Measurements from ENCODE around the gene SGPL1. TPM values are rescaled to one million over a fixed set of nuclear protein-coding genes. Genes with fewer than 3 reads are reported as not detected.

SGPL1 gene
- total RNA-seq, 1 experiment from 2014 or later = 52.6 TPM

- H3K79me1 ChIP-seq (ENCODE audit: insufficient read depth, low read depth, low read length, poor library complexity, severe bottlenecking) = no peaks in the 10 kb centered on the region
- no peak overlapping the region for H2AFZ ChIP-seq (ENCODE audit: low read length)
- H4K20me1 ChIP-seq (ENCODE audit: control insufficient read depth, insufficient read depth, insufficient read length) = no peaks in the 10 kb centered on the region
- no peak overlapping the region for H4K5ac ChIP-seq (ENCODE audit: insufficient read length, low read depth, low read length)
- H3K56ac ChIP-seq (ENCODE audit: insufficient read length, low read depth, low read length) = no peak overlapping the region
- H3K9ac ChIP-seq (ENCODE audit: extremely low read depth, insufficient read length, low read length) = no peak overlapping the region
- no peaks in the 10 kb centered on the region for H3K27me3 ChIP-seq (ENCODE audit: insufficient read depth, low read length)
- no peak overlapping the region for H2AK5ac ChIP-seq (ENCODE audit: insufficient read length, low read length)
- H2BK12ac ChIP-seq (ENCODE audit: insufficient read length, low read depth, low read length) = no peak overlapping the region
- H4K8ac ChIP-seq (replicated peaks; ENCODE audit: insufficient read length, low read depth, low read length) = no peak overlapping the region
- WGBS (ENCODE audit: extremely low coverage, insufficient read length, low lambda C conversion rate) = no CpG with 5 or more reads among the region's 4 CpGs
- no peak overlapping the region for H3K4ac ChIP-seq (ENCODE audit: low read depth, low read length)
- H3K27ac Mint-ChIP-seq = peak overlapping the region in 2 of 3 experiments; percentile 38 to 66; a peak in 1 of 7 replicates
- H3K23ac ChIP-seq (ENCODE audit: insufficient read length, low read depth, low read length) = no peak overlapping the region
- no peak overlapping the region for H3K27ac ChIP-seq (ENCODE audit: insufficient read length, low read depth, low read length)
- no peaks in the 10 kb centered on the region for H3K23me2 ChIP-seq (ENCODE audit: insufficient read length, low read depth, low read length, poor library complexity, severe bottlenecking)
- H2BK5ac ChIP-seq (ENCODE audit: insufficient read length, low read length) = no peak overlapping the region
- no peak overlapping the region for H3T11ph ChIP-seq (ENCODE audit: low read length)
- no peaks in the 10 kb centered on the region for H3K27me3 Mint-ChIP-seq (ENCODE audit: low read depth)
- H3K4me1 ChIP-seq (ENCODE audit: insufficient read depth, low read length) = peaks cover 2% of the 10 kb centered on the region; the same call in 1 of the 2 replicates
- TF ChIP-seq CTCF (conservative IDR thresholded peaks at IDR 0.05) = no peak
- peaks cover 7 to 56% (median 41%) of the 10 kb centered on the region in 3 experiments for H3K36me3 Mint-ChIP-seq (ENCODE audit: insufficient read depth in 1 of 3, low read depth in 3 of 3)
- DNase-seq = no peak
- H2BK15ac ChIP-seq (ENCODE audit: low read depth, low read length) = no peak overlapping the region
- no peaks in the 10 kb centered on the region for H3K79me2 ChIP-seq (ENCODE audit: insufficient read depth, low read length)
- H3K9me3 Mint-ChIP-seq = no peaks in the 10 kb centered on the region
- no peak overlapping the region for H2BK20ac ChIP-seq (ENCODE audit: low read depth, low read length, poor library complexity, severe bottlenecking)
- no peak overlapping the region for H2BK120ac ChIP-seq (ENCODE audit: low read depth, low read length, poor library complexity, severe bottlenecking)
- no peak overlapping the region for H4K91ac ChIP-seq (ENCODE audit: insufficient read length, low read depth, low read length)
- H3K4me3 Mint-ChIP-seq = no peak overlapping the region
- H3K9me3 ChIP-seq (ENCODE audit: control insufficient read depth, low read depth, low read length) = no peaks in the 10 kb centered on the region
- H3K18ac ChIP-seq (ENCODE audit: insufficient read length, low read depth, low read length) = no peak overlapping the region
- H3K14ac ChIP-seq (ENCODE audit: insufficient read depth, low read length) = no peak overlapping the region
- no peak overlapping the region for H3K4me2 ChIP-seq (ENCODE audit: insufficient read depth, insufficient read length, low read length)
- peaks cover 12 to 13% of the 10 kb centered on the region in 2 experiments for H3K4me1 Mint-ChIP-seq
Observed at GRCh38 chr10:70866424-70866823, 50.7 kb downstream of the SGPL1 start.
